ENCODE data around the gene GALNTL6.
A peak's percentile ranks its signal among the peaks of the same experiment; 100 is the strongest.

GALNTL6 gene

DNA sequence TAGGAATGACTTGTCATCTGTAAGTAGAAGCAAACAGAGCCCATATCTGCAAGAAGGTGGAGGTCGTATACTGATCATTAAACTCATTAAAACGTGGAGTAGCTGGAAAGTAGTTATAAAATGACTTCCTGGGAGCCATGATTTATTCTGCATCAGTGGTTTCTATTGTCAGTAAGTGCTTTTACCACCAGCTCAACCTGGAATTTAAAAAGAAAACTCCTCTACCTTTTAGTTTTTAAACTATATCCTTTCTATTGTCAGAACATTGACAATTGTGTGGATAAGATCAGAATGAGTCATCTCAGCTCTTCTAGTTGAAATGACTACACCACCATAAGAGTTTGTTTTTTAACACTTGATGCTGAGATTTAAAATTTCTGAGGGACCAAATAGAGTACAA, 704.2 kb downstream of the GALNTL6 start:
- Histone ChIP-seq H3K27me3 (ENCODE audit: insufficient read depth, poor library complexity, severe bottlenecking) (no peaks in the 10 kb centered on the region), H3K4me3 (ENCODE audit: severe bottlenecking) (no peak overlapping the region), H3K9me3 (ENCODE audit: severe bottlenecking) (no peaks in the 10 kb centered on the region), H3K36me3 (ENCODE audit: low read depth) (no peaks in the 10 kb centered on the region), H3K4me1 (ENCODE audit: insufficient read depth, poor library complexity, severe bottlenecking) (peaks cover 4% of the 10 kb centered on the region), H3K27ac (ENCODE audit: poor library complexity, severe bottlenecking) (no peak overlapping the region)
- DNase-seq (ENCODE audit: low spot score): no peak
- ATAC-seq (ENCODE audit: low read depth): no peak
- TF ChIP-seq, protein P1, sequence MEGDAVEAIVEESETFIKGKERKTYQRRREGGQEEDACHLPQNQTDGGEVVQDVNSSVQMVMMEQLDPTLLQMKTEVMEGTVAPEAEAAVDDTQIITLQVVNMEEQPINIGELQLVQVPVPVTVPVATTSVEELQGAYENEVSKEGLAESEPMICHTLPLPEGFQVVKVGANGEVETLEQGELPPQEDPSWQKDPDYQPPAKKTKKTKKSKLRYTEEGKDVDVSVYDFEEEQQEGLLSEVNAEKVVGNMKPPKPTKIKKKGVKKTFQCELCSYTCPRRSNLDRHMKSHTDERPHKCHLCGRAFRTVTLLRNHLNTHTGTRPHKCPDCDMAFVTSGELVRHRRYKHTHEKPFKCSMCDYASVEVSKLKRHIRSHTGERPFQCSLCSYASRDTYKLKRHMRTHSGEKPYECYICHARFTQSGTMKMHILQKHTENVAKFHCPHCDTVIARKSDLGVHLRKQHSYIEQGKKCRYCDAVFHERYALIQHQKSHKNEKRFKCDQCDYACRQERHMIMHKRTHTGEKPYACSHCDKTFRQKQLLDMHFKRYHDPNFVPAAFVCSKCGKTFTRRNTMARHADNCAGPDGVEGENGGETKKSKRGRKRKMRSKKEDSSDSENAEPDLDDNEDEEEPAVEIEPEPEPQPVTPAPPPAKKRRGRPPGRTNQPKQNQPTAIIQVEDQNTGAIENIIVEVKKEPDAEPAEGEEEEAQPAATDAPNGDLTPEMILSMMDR (IDR thresholded peaks at IDR 0.05; ENCODE audit: poor library complexity, severe bottlenecking): no peak

DNA sequence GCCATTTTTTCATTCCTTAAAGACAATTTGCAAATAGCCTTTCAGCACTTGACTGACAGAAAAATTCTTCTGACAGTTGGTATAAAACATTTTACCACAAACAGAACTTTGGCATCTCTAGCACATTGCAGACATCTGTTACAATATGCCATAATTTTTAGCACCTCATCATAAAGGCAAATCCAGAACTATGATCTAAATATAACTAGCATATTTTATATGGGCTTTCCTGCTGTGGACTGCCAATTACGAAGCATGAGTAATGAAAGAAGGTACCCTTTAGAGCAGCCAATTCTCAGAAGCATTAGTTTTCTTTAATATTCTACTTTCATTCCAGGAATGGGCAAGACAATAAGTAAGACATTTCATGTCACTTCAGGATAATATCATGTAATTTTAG, 708.0 kb downstream of the GALNTL6 start:
- TF ChIP-seq, protein P1 (IDR thresholded peaks at IDR 0.05; ENCODE audit: poor library complexity, severe bottlenecking): no peak
- Histone ChIP-seq H3K36me3 (ENCODE audit: low read depth) (no peaks in the 10 kb centered on the region), H3K27me3 (ENCODE audit: insufficient read depth, poor library complexity, severe bottlenecking) (no peaks in the 10 kb centered on the region), H3K27ac (ENCODE audit: poor library complexity, severe bottlenecking) (no peak overlapping the region), H3K4me1 (ENCODE audit: insufficient read depth, poor library complexity, severe bottlenecking) (no peaks in the 10 kb centered on the region), H3K4me3 (ENCODE audit: severe bottlenecking) (no peak overlapping the region), H3K9me3 (ENCODE audit: severe bottlenecking) (no peaks in the 10 kb centered on the region)
- DNase-seq (ENCODE audit: low spot score) (no peak), ATAC-seq (ENCODE audit: low read depth) (no peak)

- Histone ChIP-seq H3K9me3 (ENCODE audit: severe bottlenecking) (no peaks in the 10 kb centered on the region), H3K36me3 (ENCODE audit: low read depth) (no peaks in the 10 kb centered on the region), H3K4me1 (ENCODE audit: insufficient read depth, poor library complexity, severe bottlenecking) (no peaks in the 10 kb centered on the region), H3K27me3 (ENCODE audit: insufficient read depth, poor library complexity, severe bottlenecking) (no peaks in the 10 kb centered on the region), H3K27ac (ENCODE audit: poor library complexity, severe bottlenecking) (no peak overlapping the region), H3K4me3 (ENCODE audit: severe bottlenecking) (no peak overlapping the region)
- TF ChIP-seq, protein P1 (IDR thresholded peaks at IDR 0.05; ENCODE audit: poor library complexity, severe bottlenecking): no peak
- ATAC-seq (ENCODE audit: low read depth): no peak
- no peak for DNase-seq (ENCODE audit: low spot score)
These were observed 708.5 kb downstream of the GALNTL6 start for GRCh38 chr4:172521680-172522079.

- Histone ChIP-seq H3K27me3 (ENCODE audit: insufficient read depth, poor library complexity, severe bottlenecking) (no peaks in the 10 kb centered on the region), H3K36me3 (ENCODE audit: low read depth) (no peaks in the 10 kb centered on the region), H3K4me3 (ENCODE audit: severe bottlenecking) (no peak overlapping the region), H3K9me3 (ENCODE audit: severe bottlenecking) (no peaks in the 10 kb centered on the region), H3K27ac (ENCODE audit: poor library complexity, severe bottlenecking) (no peak overlapping the region), H3K4me1 (ENCODE audit: insufficient read depth, poor library complexity, severe bottlenecking) (no peaks in the 10 kb centered on the region)
- ATAC-seq (ENCODE audit: low read depth): no peak
- TF ChIP-seq, protein P1 (IDR thresholded peaks at IDR 0.05; ENCODE audit: poor library complexity, severe bottlenecking): peak; percentile 10
- no peak for DNase-seq (ENCODE audit: low spot score)
These were observed 730.0 kb downstream of the GALNTL6 start for GRCh38 chr4:172543249-172543648.

- ATAC-seq (ENCODE audit: low read depth) (no peak), DNase-seq (ENCODE audit: low spot score) (no peak)
- no peak overlapping the region for H3K4me3 ChIP-seq (ENCODE audit: severe bottlenecking)
- no peaks in the 10 kb centered on the region for H3K36me3 ChIP-seq (ENCODE audit: low read depth)
- no peaks in the 10 kb centered on the region for H3K4me1 ChIP-seq (ENCODE audit: insufficient read depth, poor library complexity, severe bottlenecking)
- H3K27me3 ChIP-seq (ENCODE audit: insufficient read depth, poor library complexity, severe bottlenecking): no peaks in the 10 kb centered on the region
- no peaks in the 10 kb centered on the region for H3K9me3 ChIP-seq (ENCODE audit: severe bottlenecking)
- no peak overlapping the region for H3K27ac ChIP-seq (ENCODE audit: poor library complexity, severe bottlenecking)
- TF ChIP-seq, protein P1 (IDR thresholded peaks at IDR 0.05; ENCODE audit: poor library complexity, severe bottlenecking): no peak
These were observed 733.6 kb downstream of the GALNTL6 start for GRCh38 chr4:172546782-172547181.

Data from RWPE2 (cell line).